Spleen (tissue), 7 donors: ENCODE measurements around the gene WDR7.

Experiments
- POLR2A ChIP-seq, 3 donors: fragments of 450-650 bp; IDR thresholded peaks; one replicate each; pipeline ENCODE4 v1.5.1; 2017; ENCODE audit warnings: antibody characterized with exemption in 3 of 3, mild to moderate bottlenecking in 1 of 3
- POLR2AphosphoS5 ChIP-seq, 3 donors: sonication (generic); formaldehyde crosslinking; IDR thresholded peaks; one replicate each; pipeline ENCODE4 v1.5.1; 2017; ENCODE audit warnings: antibody characterized with exemption in 3 of 3
- TF ChIP-seq, protein P1 (sequence below), 11 experiments: fragments of 200-600 bp in 7 of 11; fragments of 450-650 bp in 4 of 11; sonication (generic) in 4 of 11; IDR thresholded peaks in 8 of 11; conservative IDR thresholded peaks in 3 of 11; 1 replicate in 7 of 11; 2 replicates in 4 of 11; pipeline versions ENCODE4 v1.4.0 to v1.8.0; 2016 to 2021; ENCODE audit warnings: antibody characterized with exemption in 11 of 11, inconsistent platforms in 4 of 11, mild to moderate bottlenecking in 1 of 11
- donor health status: DM: no; HTN: no; CAD: no; lungs with moderate emphysema.
- donor health status: DM: no; HTN: no; CAD: no.
- donor health status: DM: no; HTN: no; CAD: no.

GRCh38 chr18:56873441-56874140, 222.4 kb downstream of the WDR7 start:
- TF ChIP-seq, protein P1, sequence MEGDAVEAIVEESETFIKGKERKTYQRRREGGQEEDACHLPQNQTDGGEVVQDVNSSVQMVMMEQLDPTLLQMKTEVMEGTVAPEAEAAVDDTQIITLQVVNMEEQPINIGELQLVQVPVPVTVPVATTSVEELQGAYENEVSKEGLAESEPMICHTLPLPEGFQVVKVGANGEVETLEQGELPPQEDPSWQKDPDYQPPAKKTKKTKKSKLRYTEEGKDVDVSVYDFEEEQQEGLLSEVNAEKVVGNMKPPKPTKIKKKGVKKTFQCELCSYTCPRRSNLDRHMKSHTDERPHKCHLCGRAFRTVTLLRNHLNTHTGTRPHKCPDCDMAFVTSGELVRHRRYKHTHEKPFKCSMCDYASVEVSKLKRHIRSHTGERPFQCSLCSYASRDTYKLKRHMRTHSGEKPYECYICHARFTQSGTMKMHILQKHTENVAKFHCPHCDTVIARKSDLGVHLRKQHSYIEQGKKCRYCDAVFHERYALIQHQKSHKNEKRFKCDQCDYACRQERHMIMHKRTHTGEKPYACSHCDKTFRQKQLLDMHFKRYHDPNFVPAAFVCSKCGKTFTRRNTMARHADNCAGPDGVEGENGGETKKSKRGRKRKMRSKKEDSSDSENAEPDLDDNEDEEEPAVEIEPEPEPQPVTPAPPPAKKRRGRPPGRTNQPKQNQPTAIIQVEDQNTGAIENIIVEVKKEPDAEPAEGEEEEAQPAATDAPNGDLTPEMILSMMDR (IDR thresholded peaks at IDR 0.05 in 8 of 11, conservative IDR thresholded peaks at IDR 0.05 in 3 of 11): no peak
- no peak for TF ChIP-seq POLR2A (IDR thresholded peaks at IDR 0.05)
- no peak for TF ChIP-seq POLR2AphosphoS5 (IDR thresholded peaks at IDR 0.05)
